ENCODE data around the gene GRK3.
"Not testable (repeated sequence)": the region's sequence is repeated elsewhere in the genome, so short reads cannot be mapped to it uniquely, and the experiment has no call there.

Gene GRK3

DNA sequence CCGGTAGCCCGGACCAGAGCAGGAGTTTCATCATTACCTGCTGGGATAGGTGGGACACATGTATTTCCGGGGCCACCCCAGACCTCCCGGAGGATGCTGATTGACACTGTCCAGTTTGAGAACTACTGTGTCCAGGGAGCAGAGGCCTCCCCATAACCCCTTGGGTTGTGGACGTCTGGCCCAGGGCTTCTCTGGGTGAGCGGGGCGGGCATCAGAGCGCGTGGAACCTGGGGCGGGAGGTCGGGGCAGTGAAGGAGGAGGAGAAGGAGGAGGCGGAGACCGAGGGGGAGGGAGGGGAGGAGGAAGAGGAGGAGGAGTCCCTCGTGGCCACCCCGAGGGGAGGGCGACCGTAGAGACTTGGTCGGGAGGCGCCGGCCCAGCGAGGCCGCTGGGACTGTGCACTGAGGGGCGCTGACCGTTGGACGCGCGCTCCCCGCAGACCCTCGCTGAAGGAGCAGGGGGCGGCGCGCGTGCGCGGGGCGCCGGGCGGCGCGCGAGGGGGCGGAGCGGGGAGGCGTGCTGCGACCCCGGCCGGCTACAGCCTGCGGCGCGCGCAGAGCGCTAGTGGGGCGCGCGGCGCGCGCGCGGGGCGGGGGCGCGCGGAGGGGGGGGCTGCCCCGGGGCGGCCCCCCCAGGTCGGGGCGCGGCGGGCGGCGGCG, at the start of gene GRK3:
Gene GRK3, plus strand, starts transcription at position 356 of the 659 bp plus-strand sequence. CDS start 366 bp downstream, outside the sequence.
- DNase-seq (ENCODE audit: low read depth), result no peak

DNA sequence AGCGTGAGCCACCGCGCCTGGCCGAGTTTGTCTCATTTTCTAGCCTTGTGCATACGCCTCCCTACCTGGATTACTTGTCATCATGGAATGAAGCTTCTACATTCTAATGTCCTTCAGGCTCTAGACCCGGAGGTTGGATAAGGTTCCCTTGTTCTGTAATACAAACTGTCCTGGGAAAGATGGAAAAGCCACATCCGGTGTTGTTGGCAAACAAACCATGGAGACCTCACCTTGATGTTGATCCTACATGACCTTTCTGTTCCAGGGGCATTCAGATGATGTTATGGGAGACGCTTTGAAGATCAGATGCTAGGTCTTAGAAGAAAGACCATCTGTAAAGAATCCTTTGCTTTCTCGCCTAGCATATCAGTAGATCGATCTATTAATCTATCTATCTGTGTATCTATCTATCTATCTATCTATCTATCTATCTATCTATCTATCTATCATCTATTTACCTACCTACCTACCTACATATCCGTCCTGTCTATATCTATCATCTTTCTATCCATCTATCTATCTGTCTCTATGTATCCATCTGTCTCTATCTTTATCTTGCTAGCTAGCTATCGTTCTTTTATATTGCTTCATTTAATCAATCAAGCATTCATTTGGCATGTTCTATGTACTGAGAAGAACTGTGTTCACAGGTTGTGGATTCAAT, 46.3 kb upstream of the GRK3 start:
- no peak for DNase-seq (ENCODE audit: low read depth)

DNA sequence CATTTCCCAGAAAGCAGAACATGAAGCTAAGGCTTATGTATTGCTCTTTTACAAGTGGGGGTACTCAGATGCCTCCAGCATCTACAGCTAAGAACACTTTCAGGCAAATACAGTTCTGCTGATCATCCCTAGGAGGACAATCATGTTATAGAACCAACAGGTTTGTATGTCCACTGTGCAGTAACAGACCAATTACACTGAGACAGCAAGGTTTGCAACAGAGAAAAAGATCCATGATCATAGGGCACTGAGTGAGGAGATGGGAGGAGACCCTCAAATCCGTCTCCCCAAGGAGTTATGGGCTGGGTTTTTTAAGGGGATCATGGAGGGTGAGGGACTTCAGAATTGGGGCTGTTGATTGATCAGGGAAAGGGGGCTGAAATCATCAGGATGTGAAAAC, 39.1 kb upstream of the GRK3 start:
- DNase-seq (ENCODE audit: low read depth), result no peak

DNA sequence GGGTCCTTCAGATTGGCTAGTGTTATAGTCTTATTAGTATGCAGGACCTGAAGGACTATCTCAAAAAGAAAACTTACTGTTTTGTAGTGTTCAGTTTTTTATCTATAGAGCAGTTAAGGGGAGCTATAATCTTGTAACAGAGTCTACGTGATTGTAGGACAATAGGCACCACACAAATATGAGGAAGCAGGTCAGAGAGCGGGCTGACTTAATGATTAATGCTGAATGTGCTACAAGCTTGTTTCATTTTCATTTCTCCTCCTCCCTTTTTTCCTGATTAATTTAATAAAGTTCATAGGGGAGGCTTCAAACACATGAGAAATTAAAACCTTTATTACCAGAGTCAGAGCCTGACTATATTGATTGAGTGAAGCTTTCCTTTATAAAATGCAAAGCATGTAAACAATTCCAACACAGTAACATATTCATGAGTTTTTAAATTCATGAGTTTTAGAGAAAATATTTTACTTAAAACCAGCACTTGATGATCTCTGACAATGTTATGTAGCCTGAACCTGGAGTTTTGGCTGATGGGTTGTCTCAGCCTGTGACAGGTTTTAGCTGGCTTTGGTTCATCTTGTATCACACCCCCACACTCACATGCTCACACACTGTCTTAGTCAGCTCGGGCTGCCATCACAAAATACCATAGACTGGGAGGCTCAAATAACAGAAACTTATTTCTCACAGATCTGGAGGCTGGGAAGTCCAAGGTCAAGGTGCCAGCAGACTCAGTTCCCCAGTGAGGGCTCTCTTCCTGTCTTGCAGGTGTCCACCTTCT, 38.5 kb upstream of the GRK3 start:
- not testable (repeated sequence) for DNase-seq (ENCODE audit: low read depth)

DNA sequence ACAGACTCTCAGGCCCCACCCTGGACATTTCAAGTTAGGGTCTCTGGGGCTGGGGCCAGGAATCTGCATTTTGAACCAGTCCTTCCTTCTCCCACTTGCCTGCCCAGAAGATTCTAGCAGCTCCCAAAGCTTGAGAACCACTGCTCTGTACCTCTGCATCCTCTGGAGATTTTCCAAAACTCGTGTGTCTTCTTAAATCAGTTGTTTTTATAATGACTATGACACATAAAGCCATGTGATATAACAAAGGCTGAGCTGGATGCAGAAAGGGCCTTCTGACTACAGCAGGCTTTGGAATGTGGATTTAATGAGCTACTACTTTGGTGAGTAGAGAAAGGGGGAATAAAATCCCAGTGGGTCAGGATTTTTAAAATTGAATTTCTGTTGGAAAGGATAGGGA, 37.5 kb upstream of the GRK3 start:
- not testable (repeated sequence) for DNase-seq (ENCODE audit: low read depth)

DNA sequence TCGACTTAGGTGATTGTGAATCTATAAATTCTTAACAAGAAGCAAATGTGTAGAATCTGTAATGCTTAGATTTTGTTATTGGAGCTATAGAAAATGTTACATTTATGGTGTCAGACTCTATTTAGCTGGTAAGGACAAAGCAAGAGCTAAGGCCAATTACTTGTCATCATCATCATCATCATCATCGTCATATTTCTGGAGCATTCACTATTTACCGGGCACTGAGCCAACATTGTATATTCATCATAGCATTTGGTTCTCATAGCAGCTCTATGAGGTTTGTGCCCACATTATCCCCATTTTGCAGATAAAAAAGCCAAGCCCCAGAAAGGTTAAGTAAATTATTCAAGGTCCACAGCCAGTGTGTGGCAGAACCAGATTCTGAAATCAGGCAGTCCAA, 36.4 kb upstream of the GRK3 start:
- not testable (repeated sequence) for DNase-seq (ENCODE audit: low read depth)

DNA sequence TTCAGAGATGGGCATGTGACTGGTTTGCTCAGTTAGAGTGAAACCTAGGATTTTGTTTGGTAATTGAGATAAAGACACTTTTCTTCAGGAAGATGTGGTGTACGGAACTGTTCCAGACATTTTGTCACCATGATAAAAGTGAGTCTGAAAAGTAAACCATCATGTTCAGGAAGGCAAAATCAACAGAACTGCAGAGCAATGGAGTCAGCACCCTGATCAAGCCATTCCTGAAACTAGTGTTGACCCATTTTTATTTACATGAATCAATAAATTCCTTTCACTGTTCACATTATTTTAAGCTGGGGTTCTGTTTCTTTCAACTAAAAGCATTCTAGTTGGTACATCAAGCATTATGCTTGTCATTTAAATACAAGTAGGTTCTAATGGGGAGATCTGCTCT, 35.4 kb upstream of the GRK3 start:
- not testable (repeated sequence) for DNase-seq (ENCODE audit: low read depth)

DNA sequence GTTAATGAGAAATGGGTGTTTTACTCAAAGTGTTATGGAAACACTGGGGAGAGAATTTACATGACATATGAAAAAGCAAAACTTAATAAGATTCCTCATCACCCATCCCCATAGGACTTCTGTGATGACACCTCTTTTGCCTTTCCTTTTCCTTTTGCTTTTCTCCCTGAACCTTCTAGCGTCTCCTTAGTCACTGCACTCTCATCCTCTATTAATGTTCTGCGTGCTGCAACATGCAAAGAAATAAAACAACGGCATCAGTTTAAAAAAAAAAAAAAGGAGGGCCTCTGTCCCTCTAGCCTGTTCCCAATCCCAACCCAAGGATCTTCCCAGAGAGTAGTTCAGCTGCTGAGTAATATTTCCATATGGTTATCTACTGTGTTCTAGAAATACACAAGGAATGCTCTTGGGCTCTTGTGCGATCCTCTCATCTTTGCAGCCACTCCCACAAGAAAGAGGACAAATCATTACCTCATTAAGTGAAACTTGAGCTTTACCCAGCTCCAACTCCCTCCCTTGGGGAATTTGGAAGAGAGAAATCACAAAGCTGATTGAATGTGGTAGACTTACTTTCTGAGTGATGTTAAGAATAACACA, 34.8 kb upstream of the GRK3 start:
- not testable (repeated sequence) for DNase-seq (ENCODE audit: low read depth)

DNA sequence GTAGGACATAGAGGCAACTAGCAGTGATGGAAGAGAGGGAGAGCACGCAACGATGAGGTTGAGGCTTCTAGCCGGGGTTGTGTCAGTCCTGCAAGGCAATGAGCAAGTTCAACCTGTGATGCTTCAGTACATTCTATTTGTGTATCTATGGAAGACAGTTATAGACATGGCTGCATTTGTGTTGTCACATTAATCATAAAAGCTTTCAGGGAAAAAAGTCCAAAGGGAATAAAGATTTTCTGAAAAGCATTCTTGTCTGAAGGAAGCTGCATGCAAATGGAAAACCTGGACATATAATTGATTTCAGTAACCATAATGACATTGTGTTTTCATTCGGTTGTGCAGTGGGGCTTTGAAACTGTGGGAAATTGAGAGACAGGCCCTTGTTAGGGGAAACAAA, 32.8 kb upstream of the GRK3 start:
- not testable (repeated sequence) for DNase-seq (ENCODE audit: low read depth)

DNA sequence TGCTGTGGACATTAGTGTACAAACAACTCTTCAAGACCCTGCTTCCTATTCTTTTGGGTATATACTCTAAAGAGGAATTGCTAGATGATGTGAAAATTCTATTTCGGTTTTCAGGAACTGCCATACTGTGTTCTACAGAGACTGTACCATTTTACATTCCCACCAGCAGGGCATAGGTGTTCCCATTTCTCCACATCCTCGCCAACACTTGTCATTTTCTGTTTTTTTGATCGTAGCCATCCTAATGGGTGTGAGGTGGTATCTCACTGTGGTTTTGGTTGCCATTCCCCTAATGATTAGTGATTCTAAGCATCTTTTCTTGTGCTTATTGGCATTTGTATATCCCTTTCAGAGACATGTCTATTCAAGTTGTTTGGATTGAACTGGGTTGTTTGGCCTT, 29.8 kb upstream of the GRK3 start:
- DNase-seq (ENCODE audit: low read depth), result no peak

DNA sequence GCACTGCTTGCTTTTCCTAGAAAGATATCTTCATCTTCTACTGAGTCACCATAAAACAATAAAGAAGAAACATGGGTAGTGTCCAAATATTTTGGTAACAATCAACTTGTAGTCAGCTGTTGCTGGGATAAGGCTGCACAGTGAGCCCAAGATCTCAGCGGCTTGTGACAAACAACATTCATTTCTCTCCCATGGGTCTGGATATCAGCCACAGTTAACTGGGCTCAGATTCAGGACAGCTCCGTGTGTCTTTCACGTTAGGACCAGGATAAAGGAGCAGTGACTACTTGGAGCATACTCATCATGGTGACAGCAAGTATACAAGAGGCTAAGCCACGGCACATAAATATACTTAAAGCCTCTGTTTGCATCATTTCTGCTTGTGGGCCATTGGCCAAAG, 27.9 kb upstream of the GRK3 start:
- no peak for DNase-seq (ENCODE audit: low read depth)

DNA sequence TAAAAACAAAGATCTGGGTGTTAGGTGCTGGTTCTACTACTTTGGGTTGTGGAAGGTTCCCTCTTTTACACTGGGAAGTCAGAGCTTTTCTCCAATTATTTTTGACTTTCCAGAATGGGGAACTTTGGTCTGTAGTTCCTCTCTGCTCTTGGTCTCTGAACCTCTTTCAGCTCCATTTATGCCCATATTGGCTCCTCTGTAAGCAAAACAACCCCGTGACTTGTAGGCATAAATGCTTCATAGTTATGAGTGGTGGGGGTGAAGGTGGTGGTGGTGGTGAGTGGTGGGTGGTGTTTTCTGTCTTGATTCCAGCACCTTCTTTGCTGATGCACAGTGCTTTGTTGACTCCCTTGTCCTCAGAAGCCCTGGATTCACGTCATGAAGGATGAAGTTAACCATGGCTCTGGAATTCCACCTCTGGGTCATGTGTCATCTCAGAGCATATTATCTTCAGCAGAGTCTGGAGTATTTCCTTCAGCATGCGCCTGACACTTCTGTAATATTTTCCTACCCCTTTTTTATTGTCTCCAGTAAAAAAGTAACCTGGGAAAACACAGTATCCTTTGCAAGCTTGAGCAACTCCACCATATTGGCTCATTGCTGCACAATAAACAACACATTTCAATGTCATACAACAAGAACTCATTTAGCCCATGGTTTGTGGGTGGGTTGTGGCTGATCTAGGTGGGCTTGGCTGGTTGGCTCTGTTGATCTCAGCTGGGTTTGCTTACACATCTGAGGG, 24.1 kb upstream of the GRK3 start:
- no peak for DNase-seq (ENCODE audit: low read depth)

DNA sequence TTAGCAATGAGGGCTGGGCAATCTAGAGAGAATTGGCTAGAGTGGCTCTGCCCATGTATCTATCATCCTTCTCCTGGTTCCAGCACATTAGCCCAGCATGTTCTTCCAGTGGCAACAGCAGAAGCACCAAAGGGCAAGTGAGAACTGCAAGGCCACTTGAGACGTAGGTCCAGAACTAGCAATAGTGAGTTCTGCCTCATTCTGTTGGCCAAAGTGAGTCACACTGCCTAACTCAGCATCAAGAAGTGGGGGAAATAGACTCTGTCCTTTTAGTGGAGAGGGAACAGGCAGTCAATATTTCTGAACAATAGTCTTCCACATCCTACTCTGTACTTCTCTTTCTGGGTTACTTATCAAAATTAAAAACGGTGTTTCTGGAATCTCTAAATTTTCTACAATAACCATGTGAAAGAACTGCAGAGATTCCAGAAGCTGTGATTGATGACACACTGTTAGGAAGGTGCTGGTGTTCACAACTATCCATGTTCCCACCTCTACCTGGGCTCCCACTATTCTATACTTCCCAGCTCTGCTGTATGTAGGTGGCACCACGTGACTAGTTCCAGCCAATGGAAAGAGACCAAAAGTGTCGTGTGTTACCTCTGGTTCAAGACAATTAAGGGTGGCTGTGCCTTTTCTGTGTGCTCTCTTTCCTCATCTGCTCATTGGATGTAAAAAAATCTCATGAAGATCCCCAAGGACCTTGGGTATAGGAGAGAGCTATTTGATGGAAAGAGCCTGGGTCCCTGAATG, 23.4 kb upstream of the GRK3 start:
- DNase-seq (ENCODE audit: low read depth), result no peak

DNA sequence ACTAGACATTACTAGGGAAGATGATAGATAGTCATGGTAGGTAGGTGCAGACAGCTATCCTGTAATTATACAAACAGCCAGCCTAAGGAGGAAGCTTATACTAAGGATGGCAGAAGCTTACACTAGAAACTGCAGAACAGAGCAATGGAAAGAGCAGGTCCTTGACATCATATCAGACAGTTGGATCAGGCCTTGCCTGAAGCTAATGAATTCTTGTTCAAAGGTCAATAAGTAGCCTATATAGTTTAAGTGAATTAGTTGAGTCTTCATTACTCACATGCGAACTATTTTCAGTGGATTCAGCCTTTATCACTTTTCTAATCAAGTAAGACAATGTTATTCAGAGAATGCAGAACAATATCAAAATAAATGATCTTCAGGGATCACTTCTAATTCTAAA, 22.3 kb upstream of the GRK3 start:
- no peak for DNase-seq (ENCODE audit: low read depth)

DNA sequence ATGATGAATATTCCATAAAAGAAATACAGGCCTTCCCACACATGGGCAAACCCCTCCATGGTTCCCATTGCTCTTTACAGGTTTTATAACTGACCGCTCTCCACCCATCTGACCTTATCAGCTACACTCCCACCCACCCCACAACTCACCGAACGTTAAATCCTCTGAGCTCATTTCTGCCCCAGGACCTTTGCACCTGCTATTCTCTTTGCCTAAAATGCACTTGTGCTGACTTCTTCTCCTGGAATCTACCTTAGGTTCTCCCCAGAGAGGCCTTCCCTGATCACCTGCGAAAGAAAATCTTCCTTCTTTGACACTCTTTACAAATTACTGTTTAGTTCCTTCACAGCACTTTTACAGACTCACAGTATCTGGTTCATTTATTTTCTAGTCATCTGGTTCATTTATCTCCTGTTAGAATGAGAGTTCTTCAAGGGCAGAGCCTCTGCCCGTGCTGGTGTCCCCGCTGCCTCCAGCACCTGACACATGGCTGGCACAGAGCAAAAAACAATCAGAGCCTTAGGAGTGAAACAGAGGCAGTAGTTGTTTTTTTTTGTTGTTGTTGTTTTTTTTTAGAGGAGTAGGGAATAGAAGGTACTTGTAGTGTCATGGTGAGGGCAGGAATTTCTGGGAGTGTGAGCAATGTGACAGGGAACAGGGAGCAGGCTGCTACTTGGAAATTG, 21.6 kb upstream of the GRK3 start:
- no peak for DNase-seq (ENCODE audit: low read depth)

DNA sequence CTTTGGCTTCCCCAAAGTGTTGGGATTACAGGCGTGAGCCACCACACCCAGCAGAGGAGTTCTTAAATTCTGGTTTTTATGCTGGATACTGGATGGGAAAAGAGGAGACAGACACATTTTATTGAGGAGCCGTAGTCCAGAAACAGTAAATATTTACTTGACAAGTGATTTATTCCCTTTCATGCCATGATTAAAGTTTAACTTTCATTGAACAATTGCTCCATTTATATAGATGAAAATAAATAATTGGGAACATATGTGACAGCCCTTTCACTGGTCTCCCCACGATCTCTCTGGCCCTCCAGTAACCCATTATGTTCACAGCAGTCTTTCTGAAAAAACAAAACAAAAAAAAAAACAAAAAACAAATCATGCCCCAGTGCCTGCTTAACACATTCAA, 19.3 kb upstream of the GRK3 start:
- no peak for DNase-seq (ENCODE audit: low read depth)

DNA sequence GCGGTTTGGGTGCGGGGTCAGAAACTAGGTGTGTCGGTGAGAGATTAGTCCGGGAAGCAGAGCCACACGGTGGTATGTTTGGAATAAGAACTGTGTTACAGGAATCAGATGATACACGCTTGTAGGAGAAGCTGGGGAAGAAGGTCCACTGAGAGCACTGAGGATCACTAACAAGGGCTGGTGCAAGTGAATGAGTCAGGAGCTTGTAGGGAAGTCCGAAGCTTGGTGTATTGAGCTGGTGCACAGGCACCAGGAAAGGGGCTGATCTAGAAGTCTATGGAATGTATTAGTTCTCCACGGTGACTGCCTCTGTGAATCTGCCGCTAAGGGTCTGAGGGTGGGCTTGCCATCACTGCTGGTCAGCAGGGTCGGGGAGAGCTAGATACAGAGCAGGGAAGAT, 18.8 kb upstream of the GRK3 start:
- DNase-seq (ENCODE audit: low read depth), result no peak

DNA sequence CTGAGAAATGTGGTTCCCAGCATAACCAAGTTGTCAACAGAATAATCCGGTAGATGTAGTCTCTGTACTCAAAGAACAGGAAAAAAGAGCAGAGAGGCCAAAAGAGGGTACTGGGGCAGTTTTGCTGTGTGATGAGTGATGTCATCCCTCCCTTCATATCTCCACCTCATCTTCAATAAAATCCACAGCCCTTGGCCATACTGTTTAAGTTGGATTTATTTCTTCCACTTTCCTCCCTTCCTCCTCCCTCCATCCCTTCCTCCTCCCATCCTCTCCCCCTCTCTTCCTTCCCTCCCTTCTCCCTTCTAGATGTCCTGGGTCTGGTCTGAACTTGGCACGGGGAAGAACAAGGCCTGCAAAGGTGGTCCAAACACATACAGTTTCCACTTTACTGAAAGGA, 18.2 kb upstream of the GRK3 start:
- no peak for DNase-seq (ENCODE audit: low read depth)

DNA sequence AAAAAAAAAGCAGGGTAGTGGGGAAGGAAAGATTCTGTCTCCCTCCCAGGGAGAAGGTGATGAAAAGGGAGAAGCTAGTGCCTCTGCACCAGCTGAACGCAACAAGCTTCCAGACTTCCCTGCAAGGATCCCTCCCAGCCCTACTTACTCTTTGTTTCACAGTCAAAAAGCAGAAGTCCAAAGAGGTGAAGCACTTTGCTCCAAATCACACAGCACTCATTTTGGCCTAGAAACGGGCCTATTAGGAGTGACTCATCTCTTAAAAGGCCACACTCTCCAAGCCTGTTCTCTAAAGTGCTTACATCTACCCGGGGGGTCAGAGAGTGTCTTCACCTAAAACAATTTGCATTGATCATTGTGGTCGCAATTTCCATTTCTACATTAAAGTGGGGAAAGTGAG, 17.7 kb upstream of the GRK3 start:
- no peak for DNase-seq (ENCODE audit: low read depth)

DNA sequence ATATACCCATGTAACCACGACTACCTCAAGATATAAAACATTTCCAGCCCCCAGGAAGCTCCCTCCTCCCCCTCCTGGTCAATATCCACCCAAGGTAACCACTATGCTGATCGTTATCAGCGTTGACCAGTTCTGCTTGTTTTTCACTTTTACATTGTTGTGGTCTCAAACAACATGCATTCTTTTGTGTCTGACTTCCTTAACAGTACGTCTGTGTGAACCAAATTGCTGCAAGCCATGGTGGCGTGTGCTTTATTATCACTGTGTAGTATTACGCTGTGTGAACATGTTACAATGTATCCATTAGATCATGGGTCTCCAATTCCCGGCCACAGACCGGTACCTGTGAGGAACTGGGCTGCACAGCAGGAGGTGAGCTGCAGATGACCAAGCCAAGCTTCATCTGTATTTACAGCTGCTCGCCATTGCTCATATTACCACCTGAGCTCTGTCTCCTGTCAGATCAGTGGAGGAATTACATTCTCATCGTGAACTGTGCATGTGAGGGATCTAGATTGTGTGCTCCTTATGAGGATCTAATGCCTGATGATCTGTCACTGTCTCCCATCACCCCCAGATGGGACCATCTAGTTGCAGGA, 15.5 kb upstream of the GRK3 start:
- DNase-seq (ENCODE audit: low read depth), result no peak
